Keratinocyte (primary cell): ENCODE measurements around the gene TMTC3. TPM values are rescaled to one million over a fixed set of nuclear protein-coding genes. Genes with fewer than 3 reads are reported as not detected.

Experiments
- DNase-seq: peaks from one replicate; pipeline ENCODE4 v3.0.0-alpha.2; 2011; ENCODE audit warnings: low read depth, missing footprints, low spot score
- FAIRE-seq: peaks from 2 replicates; lab custom pipeline; 2011; peaks lifted over from hg19 to GRCh38; lab: Jason Lieb, UNC
- H2AFZ ChIP-seq: 2 replicates; pipeline ENCODE4 v1.6.0; 2012; ENCODE audit warnings: low read length, control low read depth, inconsistent platforms; ENCODE audit not compliant: control insufficient read depth
- H3K27ac ChIP-seq: 2 replicates; pipeline ENCODE4 v1.5.1; 2011; ENCODE audit warnings: low read length; ENCODE audit not compliant: control insufficient read depth, insufficient read depth
- H3K27me3 ChIP-seq: 3 replicates; pipeline ENCODE4 v1.6.0; 2011; ENCODE audit warnings: low read length; ENCODE audit not compliant: control insufficient read depth, insufficient read depth; ENCODE audit errors: extremely low read depth
- H3K36me3 ChIP-seq, 2 experiments: 2 replicates in 1 of 2; 3 replicates in 1 of 2; pipeline ENCODE4 v1.5.1; 2011; ENCODE audit warnings: low read length in 2 of 2, mild to moderate bottlenecking in 1 of 2; ENCODE audit not compliant: control insufficient read depth in 2 of 2, insufficient read depth in 2 of 2; ENCODE audit errors: extremely low read depth in 1 of 2
- H3K4me1 ChIP-seq: 3 replicates; pipeline ENCODE4 v1.5.1; 2011; ENCODE audit warnings: low read length; ENCODE audit not compliant: control insufficient read depth, insufficient read depth; ENCODE audit errors: extremely low read depth
- H3K4me2 ChIP-seq: 3 replicates; pipeline ENCODE4 v1.6.0; 2011; ENCODE audit warnings: low read depth, low read length; ENCODE audit not compliant: control insufficient read depth, insufficient read depth; ENCODE audit errors: extremely low read depth
- H3K4me3 ChIP-seq, 3 experiments: fragments of 200-600 bp in 1 of 3; sonication (generic) in 1 of 3; 2 replicates in 2 of 3; 3 replicates in 1 of 3; pipeline ENCODE4 v1.5.1; 2011 to 2016; ENCODE audit warnings: low read length in 3 of 3, mild to moderate bottlenecking in 3 of 3, control low read depth in 2 of 3, inconsistent platforms in 1 of 3, low read depth in 1 of 3, mixed read lengths in 1 of 3, mixed run types in 1 of 3, moderate library complexity in 1 of 3; ENCODE audit not compliant: control insufficient read depth in 2 of 3, insufficient read depth in 2 of 3; ENCODE audit errors: extremely low read depth in 1 of 3
- H3K79me2 ChIP-seq: 2 replicates; pipeline ENCODE4 v1.6.0; 2012; ENCODE audit warnings: low read length; ENCODE audit not compliant: control insufficient read depth, insufficient read depth
- H3K9ac ChIP-seq: 3 replicates; pipeline ENCODE4 v1.6.0; 2011; ENCODE audit warnings: low read length; ENCODE audit not compliant: control insufficient read depth, insufficient read depth; ENCODE audit errors: extremely low read depth
- H3K9me1 ChIP-seq: 3 replicates; pipeline ENCODE4 v1.6.0; 2011; ENCODE audit warnings: low read length; ENCODE audit not compliant: control insufficient read depth, insufficient read depth; ENCODE audit errors: extremely low read depth
- H3K9me3 ChIP-seq: 2 replicates; pipeline ENCODE4 v1.5.1; 2012; ENCODE audit warnings: low read depth, low read length; ENCODE audit not compliant: control insufficient read depth
- H4K20me1 ChIP-seq: 3 replicates; pipeline ENCODE4 v1.6.0; 2011; ENCODE audit warnings: low read length; ENCODE audit not compliant: control insufficient read depth, insufficient read depth; ENCODE audit errors: extremely low read depth
- EZH2 ChIP-seq: IDR thresholded peaks from one replicate; pipeline ENCODE4 v1.6.1; 2012; ENCODE audit warnings: inconsistent platforms, mild to moderate bottlenecking, low read length, moderate library complexity
- dilution Hi-C: fragments of 300-500 bp; cut with MboI; formaldehyde crosslinking; loops from one replicate; pipeline ENCODE4 v1.7.0; 2020; ENCODE audit warnings: low sequenced_read_pairs; ENCODE audit not compliant: extremely low pct_ligation_motif_present
- polyA plus RNA-seq, 5 experiments: library from polyadenylated mRNA; depleted of rRNA in 3 of 5; stranded (reverse) in 3 of 5; stranded (forward) in 1 of 5; unstranded in 1 of 5; fragments of >200 nt; gene quantifications; 1 replicate in 1 of 5; 2 replicates in 3 of 5; 3 replicates in 1 of 5; pipeline versions ENCODE4 v1.2.1 to v1.2.3, GENCODE V29; 2011 to 2012; ENCODE audit warnings: missing spikeins in 2 of 5, low read depth in 1 of 5, low replicate concordance in 1 of 5
- TF ChIP-seq, protein P1 (sequence below), 3 experiments: IDR thresholded peaks in 1 of 3; conservative IDR thresholded peaks in 1 of 3; optimal IDR thresholded peaks in 1 of 3; 2 replicates in 2 of 3; 3 replicates in 1 of 3; pipeline versions ENCODE3 to v1.5.1; 2011; ENCODE audit warnings: low read length in 3 of 3, mild to moderate bottlenecking in 3 of 3, moderate library complexity in 2 of 3, control low read depth in 1 of 3, inconsistent platforms in 1 of 3; ENCODE audit not compliant: insufficient read depth in 2 of 3; ENCODE audit errors: extremely low read depth in 1 of 3

The TMTC3 gene
- polyA plus RNA-seq, 1 donor (not counting 4 experiments of a cell fraction or from before 2014, with no cell fraction given) = 35.1 TPM

GRCh38 chr12:88181881-88182280 is 39.8 kb downstream of the TMTC3 start:
- H3K4me2 ChIP-seq = no peak overlapping the region
- H3K79me2 ChIP-seq = no peaks in the 10 kb centered on the region
- no peak overlapping the region for H3K27ac ChIP-seq
- no peaks in the 10 kb centered on the region for H3K4me1 ChIP-seq
- no peaks in the 10 kb centered on the region for H3K27me3 ChIP-seq
- dilution Hi-C loops = no loop called here
- no peak for TF ChIP-seq EZH2
- TF ChIP-seq, protein P1, sequence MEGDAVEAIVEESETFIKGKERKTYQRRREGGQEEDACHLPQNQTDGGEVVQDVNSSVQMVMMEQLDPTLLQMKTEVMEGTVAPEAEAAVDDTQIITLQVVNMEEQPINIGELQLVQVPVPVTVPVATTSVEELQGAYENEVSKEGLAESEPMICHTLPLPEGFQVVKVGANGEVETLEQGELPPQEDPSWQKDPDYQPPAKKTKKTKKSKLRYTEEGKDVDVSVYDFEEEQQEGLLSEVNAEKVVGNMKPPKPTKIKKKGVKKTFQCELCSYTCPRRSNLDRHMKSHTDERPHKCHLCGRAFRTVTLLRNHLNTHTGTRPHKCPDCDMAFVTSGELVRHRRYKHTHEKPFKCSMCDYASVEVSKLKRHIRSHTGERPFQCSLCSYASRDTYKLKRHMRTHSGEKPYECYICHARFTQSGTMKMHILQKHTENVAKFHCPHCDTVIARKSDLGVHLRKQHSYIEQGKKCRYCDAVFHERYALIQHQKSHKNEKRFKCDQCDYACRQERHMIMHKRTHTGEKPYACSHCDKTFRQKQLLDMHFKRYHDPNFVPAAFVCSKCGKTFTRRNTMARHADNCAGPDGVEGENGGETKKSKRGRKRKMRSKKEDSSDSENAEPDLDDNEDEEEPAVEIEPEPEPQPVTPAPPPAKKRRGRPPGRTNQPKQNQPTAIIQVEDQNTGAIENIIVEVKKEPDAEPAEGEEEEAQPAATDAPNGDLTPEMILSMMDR (optimal IDR thresholded peaks at IDR 0.05 in 1 of 3, IDR thresholded peaks at IDR 0.05 in 1 of 3, conservative IDR thresholded peaks at IDR 0.05 in 1 of 3; ENCODE audit: extremely low read depth in 1 of 3, insufficient read depth in 2 of 3, low read length in 3 of 3) = no peak
- H3K9ac ChIP-seq = no peak overlapping the region
- no peak overlapping the region for H3K4me3 ChIP-seq
- peaks cover 2% of the 10 kb centered on the region for H3K9me3 ChIP-seq
- no peaks in the 10 kb centered on the region for H4K20me1 ChIP-seq
- no peak overlapping the region for H2AFZ ChIP-seq
- H3K9me1 ChIP-seq = no peaks in the 10 kb centered on the region
- DNase-seq (no peak), FAIRE-seq (peak; percentile 13)
- peaks cover 1 to 2% of the 10 kb centered on the region in 2 experiments for H3K36me3 ChIP-seq

- H3K27me3 ChIP-seq = no peaks in the 10 kb centered on the region
- H3K9me3 ChIP-seq = peaks cover 2% of the 10 kb centered on the region
- no peaks in the 10 kb centered on the region for H3K4me1 ChIP-seq
- DNase-seq (no peak), FAIRE-seq (no peak)
- peaks cover 0 to 2% of the 10 kb centered on the region in 2 experiments for H3K36me3 ChIP-seq
- TF ChIP-seq, protein P1 (optimal IDR thresholded peaks at IDR 0.05 in 1 of 3, IDR thresholded peaks at IDR 0.05 in 1 of 3, conservative IDR thresholded peaks at IDR 0.05 in 1 of 3; ENCODE audit: extremely low read depth in 1 of 3, insufficient read depth in 2 of 3, low read length in 3 of 3) = no peak
- TF ChIP-seq EZH2 = no peak
- H3K9ac ChIP-seq = no peak overlapping the region
- H4K20me1 ChIP-seq = no peaks in the 10 kb centered on the region
- H3K27ac ChIP-seq = no peak overlapping the region
- H3K4me3 ChIP-seq = no peak overlapping the region
- no peaks in the 10 kb centered on the region for H3K79me2 ChIP-seq
- dilution Hi-C loops = no loop called here
- H3K4me2 ChIP-seq = no peak overlapping the region
- no peaks in the 10 kb centered on the region for H3K9me1 ChIP-seq
- no peak overlapping the region for H2AFZ ChIP-seq
These were observed 40.3 kb downstream of the TMTC3 start for GRCh38 chr12:88182416-88182815.
